GM23338 (cell line): ENCODE measurements around the gene SCAMP1. TPM values are rescaled to one million over a fixed set of nuclear protein-coding genes. Genes with fewer than 3 reads are reported as not detected.
"Not testable (repeated sequence)": the region's sequence is repeated elsewhere in the genome, so short reads cannot be mapped to it uniquely, and the experiment has no call there.

Experiments
- ATAC-seq: fragments of 200-7000 bp; cut with Tn5 transposase; 3 replicates; pipeline ENCODE4 v1.9.1; 2020
- DNase-seq: peaks from one replicate; pipeline ENCODE4 v3.0.0-alpha.2; 2015; ENCODE audit warnings: low spot score
- H2AFZ ChIP-seq: fragments of 200-600 bp; sonication (generic); 2 replicates; pipeline ENCODE4 v1.8.0; 2016; ENCODE audit warnings: antibody characterized with exemption, mild to moderate bottlenecking, moderate library complexity
- H3F3A ChIP-seq: fragments of 200-600 bp; sonication (generic); replicated peaks from 2 replicates; pipeline ENCODE4 v1.8.0; 2017; ENCODE audit warnings: antibody characterized with exemption, mixed run types, low read depth
- H3K27ac ChIP-seq: fragments of 200-600 bp; sonication (generic); 2 replicates; pipeline ENCODE4 v1.6.1; 2016; ENCODE audit warnings: low read depth
- H3K27me3 ChIP-seq: fragments of 200-600 bp; sonication (generic); 2 replicates; pipeline ENCODE4 v1.8.0; 2016; ENCODE audit warnings: mild to moderate bottlenecking, mixed run types, moderate library complexity; ENCODE audit not compliant: insufficient read depth
- H3K36me3 ChIP-seq: fragments of 200-600 bp; sonication (generic); 2 replicates; pipeline ENCODE4 v1.8.0; 2016; ENCODE audit warnings: mild to moderate bottlenecking; ENCODE audit not compliant: insufficient read depth
- H3K4me1 ChIP-seq: fragments of 200-600 bp; sonication (generic); 2 replicates; pipeline ENCODE4 v1.8.0; 2016; ENCODE audit warnings: mild to moderate bottlenecking, moderate library complexity; ENCODE audit not compliant: insufficient read depth
- H3K4me2 ChIP-seq: fragments of 200-600 bp; sonication (generic); 2 replicates; pipeline ENCODE4 v1.7.1; 2017; ENCODE audit warnings: mixed run types
- H3K4me3 ChIP-seq: fragments of 200-600 bp; sonication (generic); 2 replicates; pipeline ENCODE4 v1.6.1; 2016; ENCODE audit warnings: mixed run types
- H3K79me2 ChIP-seq: fragments of 200-600 bp; sonication (generic); replicated peaks from 2 replicates; pipeline ENCODE4 v1.8.0; 2017; ENCODE audit warnings: mild to moderate bottlenecking; ENCODE audit not compliant: insufficient read depth
- H3K9me2 ChIP-seq: fragments of 200-600 bp; sonication (generic); 2 replicates; pipeline ENCODE4 v1.8.0; 2017; ENCODE audit not compliant: insufficient read depth
- H4K20me1 ChIP-seq: fragments of 200-600 bp; sonication (generic); replicated peaks from 2 replicates; pipeline ENCODE4 v1.8.0; 2017; ENCODE audit warnings: mild to moderate bottlenecking; ENCODE audit not compliant: insufficient read depth
- H3K27ac Mint-ChIP-seq: 2 replicates; pipeline ENCODE4 v1.8.0; 2020; ENCODE audit warnings: inconsistent platforms, mild to moderate bottlenecking, moderate library complexity, mixed read lengths
- H3K27me3 Mint-ChIP-seq: 3 replicates; pipeline ENCODE4 v1.8.0; 2022; ENCODE audit warnings: low read depth, mild to moderate bottlenecking, moderate library complexity, mixed read lengths, inconsistent platforms; ENCODE audit not compliant: insufficient read depth, poor library complexity
- H3K36me3 Mint-ChIP-seq: 3 replicates; pipeline ENCODE4 v1.8.0; 2021; ENCODE audit warnings: low read depth, mild to moderate bottlenecking, inconsistent platforms, moderate library complexity, mixed read lengths
- H3K4me1 Mint-ChIP-seq: 3 replicates; pipeline ENCODE4 v1.8.0; 2020; ENCODE audit warnings: mild to moderate bottlenecking, inconsistent platforms, mixed read lengths
- H3K4me3 Mint-ChIP-seq: 3 replicates; pipeline ENCODE4 v1.8.0; 2021; ENCODE audit warnings: moderate library complexity, mild to moderate bottlenecking, inconsistent platforms, mixed read lengths
- H3K9me3 Mint-ChIP-seq: 3 replicates; pipeline ENCODE4 v1.8.0; 2020; ENCODE audit warnings: moderate library complexity, mild to moderate bottlenecking, inconsistent platforms, mixed read lengths
- EZH2 ChIP-seq: fragments of 200-600 bp; sonication (generic); IDR thresholded peaks from one replicate; pipeline ENCODE4 v1.8.0; 2017; ENCODE audit warnings: antibody characterized with exemption, mild to moderate bottlenecking, low read depth; ENCODE audit not compliant: unreplicated experiment
- EZH2phosphoT487 ChIP-seq: fragments of 200-600 bp; sonication (generic); IDR thresholded peaks from one replicate; pipeline ENCODE4 v1.8.1; 2018; ENCODE audit warnings: antibody characterized with exemption; ENCODE audit not compliant: unreplicated experiment
- JUNB ChIP-seq: IDR thresholded peaks from one replicate; pipeline ENCODE4 v1.6.1; 2016; ENCODE audit warnings: antibody characterized with exemption; ENCODE audit not compliant: unreplicated experiment
- POLR2AphosphoS5 ChIP-seq: IDR thresholded peaks from 2 replicates; pipeline ENCODE4 v1.6.1; 2016; ENCODE audit warnings: antibody characterized with exemption, low read depth
- STAT1 ChIP-seq: IDR thresholded peaks from one replicate; pipeline ENCODE4 v1.6.1; 2016; ENCODE audit warnings: antibody characterized with exemption; ENCODE audit not compliant: unreplicated experiment
- ZNF114 ChIP-seq: fragments of 250-450 bp; sonication (Bioruptor Pico); IDR thresholded peaks from 2 replicates; pipeline ENCODE4 v1.5.0; 2020; ENCODE audit warnings: mild to moderate bottlenecking, moderate library complexity
- ZNF331 ChIP-seq: fragments of 250-450 bp; sonication (Bioruptor Pico); IDR thresholded peaks from 2 replicates; pipeline ENCODE4 v1.5.0; 2020; ENCODE audit warnings: low read depth, mild to moderate bottlenecking, moderate library complexity
- polyA plus RNA-seq: library from polyadenylated mRNA; unstranded; fragments of >200 nt; fragmentation: Nextera tagmentation; extraction: Ambion mirVana; gene quantifications from 2 replicates; pipeline ENCODE4 v1.2.1, GENCODE V29; 2016
- total RNA-seq: library from RNA; depleted of rRNA; stranded (reverse); fragments of >200 nt; shearing (Covaris generic); gene quantifications from 2 replicates; pipeline ENCODE4 v1.2.3, GENCODE V29; 2014
- TF ChIP-seq, protein P1 (sequence below), 2 experiments: fragments of 200-600 bp in 1 of 2; sonication (generic) in 1 of 2; conservative IDR thresholded peaks; 2 replicates each; pipeline versions ENCODE4 v1.5.1 to v1.6.1; 2016 to 2017; ENCODE audit warnings: antibody characterized with exemption in 2 of 2, low read depth in 2 of 2, mild to moderate bottlenecking in 2 of 2, moderate library complexity in 1 of 2
- TF ChIP-seq, protein P2 (sequence below): IDR thresholded peaks from 2 replicates; pipeline ENCODE4 v1.6.1; 2016; ENCODE audit warnings: antibody characterized with exemption
- TF ChIP-seq, protein P3 (sequence below): IDR thresholded peaks from one replicate; pipeline ENCODE4 v1.6.1; 2018; ENCODE audit warnings: antibody characterized with exemption; ENCODE audit not compliant: unreplicated experiment

The SCAMP1 gene
- total and polyA plus RNA-seq, 2 experiments from 2014 or later, result 26.8 to 53.9 TPM

DNA sequence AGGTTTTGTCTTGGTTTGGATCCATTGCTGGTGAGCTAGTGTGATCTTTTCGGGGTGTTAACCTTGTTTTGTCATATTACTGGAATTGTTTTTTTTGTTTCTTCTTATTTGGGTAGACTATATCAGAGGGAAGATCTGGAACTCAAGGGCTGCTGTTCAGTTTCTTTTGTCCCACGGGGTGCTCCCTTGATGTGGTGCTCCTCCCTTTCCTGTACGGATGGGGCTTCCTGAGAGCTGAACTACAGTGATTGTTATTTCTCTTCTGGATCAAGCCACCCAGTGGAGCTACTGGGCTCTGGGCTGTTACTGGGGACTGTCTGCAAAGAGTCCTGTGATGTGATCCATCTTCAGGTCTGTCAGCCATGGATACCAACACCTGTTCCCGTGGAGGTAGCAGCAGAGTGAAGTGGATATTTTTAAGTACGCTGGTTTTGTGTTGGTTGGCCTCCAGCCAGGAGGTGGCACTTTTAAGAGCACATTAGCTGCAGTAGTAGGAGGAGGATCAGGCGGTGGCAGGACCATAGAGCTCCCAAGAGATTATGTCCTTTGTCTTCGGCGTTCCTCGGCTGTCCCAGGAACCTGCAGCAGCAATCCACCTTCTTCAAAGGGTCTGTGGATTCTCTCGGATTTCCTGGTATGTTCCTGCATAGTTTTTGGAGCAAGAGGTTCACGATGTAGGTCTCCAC lies 27.2 kb downstream of the SCAMP1 start:
- Histone ChIP-seq H3K36me3 (peaks cover 11% of the 10 kb centered on the region; the same call in 1 of the 2 replicates), H3K27ac (no peak overlapping the region), H3K4me2 (no peak overlapping the region), H4K20me1 (no peaks in the 10 kb centered on the region), H3K79me2 (peaks cover 51% of the 10 kb centered on the region), H3K4me1 (no peaks in the 10 kb centered on the region), H3K27me3 (no peaks in the 10 kb centered on the region), H3K4me3 (no peak overlapping the region), H3F3A (no peaks in the 10 kb centered on the region), H2AFZ (no peak overlapping the region), H3K9me2 (no peaks in the 10 kb centered on the region)
- Mint-ChIP-seq H3K4me3 (no peak overlapping the region), H3K27ac (no peak overlapping the region), H3K27me3 (peaks cover 7% of the 10 kb centered on the region), H3K4me1 (no peaks in the 10 kb centered on the region), H3K36me3 (peaks cover 73% of the 10 kb centered on the region), H3K9me3 (peaks cover 49% of the 10 kb centered on the region)
- DNase-seq (no peak), ATAC-seq (no peak)
- TF ChIP-seq, protein P1, sequence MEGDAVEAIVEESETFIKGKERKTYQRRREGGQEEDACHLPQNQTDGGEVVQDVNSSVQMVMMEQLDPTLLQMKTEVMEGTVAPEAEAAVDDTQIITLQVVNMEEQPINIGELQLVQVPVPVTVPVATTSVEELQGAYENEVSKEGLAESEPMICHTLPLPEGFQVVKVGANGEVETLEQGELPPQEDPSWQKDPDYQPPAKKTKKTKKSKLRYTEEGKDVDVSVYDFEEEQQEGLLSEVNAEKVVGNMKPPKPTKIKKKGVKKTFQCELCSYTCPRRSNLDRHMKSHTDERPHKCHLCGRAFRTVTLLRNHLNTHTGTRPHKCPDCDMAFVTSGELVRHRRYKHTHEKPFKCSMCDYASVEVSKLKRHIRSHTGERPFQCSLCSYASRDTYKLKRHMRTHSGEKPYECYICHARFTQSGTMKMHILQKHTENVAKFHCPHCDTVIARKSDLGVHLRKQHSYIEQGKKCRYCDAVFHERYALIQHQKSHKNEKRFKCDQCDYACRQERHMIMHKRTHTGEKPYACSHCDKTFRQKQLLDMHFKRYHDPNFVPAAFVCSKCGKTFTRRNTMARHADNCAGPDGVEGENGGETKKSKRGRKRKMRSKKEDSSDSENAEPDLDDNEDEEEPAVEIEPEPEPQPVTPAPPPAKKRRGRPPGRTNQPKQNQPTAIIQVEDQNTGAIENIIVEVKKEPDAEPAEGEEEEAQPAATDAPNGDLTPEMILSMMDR (conservative IDR thresholded peaks at IDR 0.05; ENCODE audit: low read depth in 2 of 2), result no peak
- TF ChIP-seq JUNB (no peak), ZNF331 (CRISPR knock-in tag) (no peak)

DNA sequence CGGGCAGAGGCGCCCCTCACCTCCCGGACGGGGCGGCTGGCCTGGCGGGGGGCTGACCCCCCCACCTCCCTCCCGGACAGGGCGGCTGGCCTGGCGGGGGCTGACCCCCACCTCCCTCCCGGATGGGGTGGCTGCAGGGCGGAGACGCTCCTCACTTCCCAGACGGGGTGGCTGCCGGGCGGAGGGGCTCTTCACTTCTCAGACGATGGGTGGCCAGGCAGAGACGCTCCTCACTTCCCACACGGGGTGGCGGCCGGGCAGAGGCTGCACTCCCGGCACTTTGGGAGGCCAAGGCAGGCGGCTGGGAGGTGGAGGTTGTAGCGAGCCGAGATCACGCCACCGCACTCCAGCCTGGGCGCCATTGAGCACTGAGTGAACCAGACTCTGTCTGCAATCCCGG lies 30.9 kb downstream of the SCAMP1 start:
- not testable (repeated sequence) for H3K27me3 ChIP-seq, H3F3A ChIP-seq, H3K4me3 ChIP-seq, H3K4me2 ChIP-seq, H3K9me2 ChIP-seq, H2AFZ ChIP-seq, H3K27me3 Mint-ChIP-seq, H3K4me3 Mint-ChIP-seq, DNase-seq, H3K4me1 ChIP-seq, H4K20me1 ChIP-seq, H3K27ac Mint-ChIP-seq, ATAC-seq, H3K4me1 Mint-ChIP-seq, H3K27ac ChIP-seq
- H3K36me3 ChIP-seq, result peaks cover 11% of the 10 kb centered on the region; the same call in 1 of the 2 replicates
- Mint-ChIP-seq H3K36me3 (peaks cover 47% of the 10 kb centered on the region), H3K9me3 (peaks cover 28% of the 10 kb centered on the region)
- H3K79me2 ChIP-seq, result peaks cover 22% of the 10 kb centered on the region; the same call in 1 of the 2 replicates

DNA sequence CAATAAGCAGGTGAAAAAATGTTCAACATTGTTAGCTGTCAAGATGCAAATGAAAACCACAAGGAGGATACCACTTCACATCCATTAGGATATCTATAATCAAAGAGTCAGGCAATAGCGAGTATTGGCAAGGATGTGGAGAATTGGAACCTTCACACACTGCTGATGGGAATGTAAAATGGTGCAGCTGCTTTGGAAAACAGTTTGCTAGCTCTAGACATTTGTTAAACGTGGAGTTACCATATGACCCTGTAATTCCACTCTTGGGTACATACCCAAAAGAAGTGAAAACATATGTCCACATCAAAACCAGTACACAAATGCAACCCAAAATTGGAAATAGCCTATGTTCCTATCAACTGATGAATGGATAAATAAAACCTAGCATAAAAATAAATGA lies 37.4 kb downstream of the SCAMP1 start:
- H3K36me3 ChIP-seq, result no peaks in the 10 kb centered on the region
- DNase-seq, result no peak
- H3K4me1 ChIP-seq, result no peaks in the 10 kb centered on the region
- no peaks in the 10 kb centered on the region for H3K9me2 ChIP-seq
- Mint-ChIP-seq H3K27ac (no peak overlapping the region), H3K4me1 (no peaks in the 10 kb centered on the region), H3K9me3 (no peaks in the 10 kb centered on the region), H3K27me3 (no peaks in the 10 kb centered on the region), H3K4me3 (no peak overlapping the region), H3K36me3 (peaks cover under 1% of the 10 kb centered on the region; the same call in 1 of the 3 replicates)
- no peak overlapping the region for H3K27ac ChIP-seq
- no peaks in the 10 kb centered on the region; the same call in 1 of the 2 replicates for H4K20me1 ChIP-seq
- no peak overlapping the region for H3K4me2 ChIP-seq
- H3K27me3 ChIP-seq, result no peaks in the 10 kb centered on the region
- no peaks in the 10 kb centered on the region for H3F3A ChIP-seq
- H2AFZ ChIP-seq, result no peak overlapping the region
- peaks cover 26% of the 10 kb centered on the region for H3K79me2 ChIP-seq
- no peak overlapping the region for H3K4me3 ChIP-seq
- ATAC-seq, result no peak
- no peak for TF ChIP-seq EZH2phosphoT487
- TF ChIP-seq, protein P2, sequence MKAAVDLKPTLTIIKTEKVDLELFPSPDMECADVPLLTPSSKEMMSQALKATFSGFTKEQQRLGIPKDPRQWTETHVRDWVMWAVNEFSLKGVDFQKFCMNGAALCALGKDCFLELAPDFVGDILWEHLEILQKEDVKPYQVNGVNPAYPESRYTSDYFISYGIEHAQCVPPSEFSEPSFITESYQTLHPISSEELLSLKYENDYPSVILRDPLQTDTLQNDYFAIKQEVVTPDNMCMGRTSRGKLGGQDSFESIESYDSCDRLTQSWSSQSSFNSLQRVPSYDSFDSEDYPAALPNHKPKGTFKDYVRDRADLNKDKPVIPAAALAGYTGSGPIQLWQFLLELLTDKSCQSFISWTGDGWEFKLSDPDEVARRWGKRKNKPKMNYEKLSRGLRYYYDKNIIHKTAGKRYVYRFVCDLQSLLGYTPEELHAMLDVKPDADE, result no peak
- no peak for TF ChIP-seq ZNF331 (CRISPR knock-in tag)
- TF ChIP-seq POLR2AphosphoS5, result no peak
- TF ChIP-seq, protein P1 (conservative IDR thresholded peaks at IDR 0.05; ENCODE audit: low read depth in 2 of 2), result no peak
- TF ChIP-seq JUNB, result no peak
- TF ChIP-seq, protein P3, sequence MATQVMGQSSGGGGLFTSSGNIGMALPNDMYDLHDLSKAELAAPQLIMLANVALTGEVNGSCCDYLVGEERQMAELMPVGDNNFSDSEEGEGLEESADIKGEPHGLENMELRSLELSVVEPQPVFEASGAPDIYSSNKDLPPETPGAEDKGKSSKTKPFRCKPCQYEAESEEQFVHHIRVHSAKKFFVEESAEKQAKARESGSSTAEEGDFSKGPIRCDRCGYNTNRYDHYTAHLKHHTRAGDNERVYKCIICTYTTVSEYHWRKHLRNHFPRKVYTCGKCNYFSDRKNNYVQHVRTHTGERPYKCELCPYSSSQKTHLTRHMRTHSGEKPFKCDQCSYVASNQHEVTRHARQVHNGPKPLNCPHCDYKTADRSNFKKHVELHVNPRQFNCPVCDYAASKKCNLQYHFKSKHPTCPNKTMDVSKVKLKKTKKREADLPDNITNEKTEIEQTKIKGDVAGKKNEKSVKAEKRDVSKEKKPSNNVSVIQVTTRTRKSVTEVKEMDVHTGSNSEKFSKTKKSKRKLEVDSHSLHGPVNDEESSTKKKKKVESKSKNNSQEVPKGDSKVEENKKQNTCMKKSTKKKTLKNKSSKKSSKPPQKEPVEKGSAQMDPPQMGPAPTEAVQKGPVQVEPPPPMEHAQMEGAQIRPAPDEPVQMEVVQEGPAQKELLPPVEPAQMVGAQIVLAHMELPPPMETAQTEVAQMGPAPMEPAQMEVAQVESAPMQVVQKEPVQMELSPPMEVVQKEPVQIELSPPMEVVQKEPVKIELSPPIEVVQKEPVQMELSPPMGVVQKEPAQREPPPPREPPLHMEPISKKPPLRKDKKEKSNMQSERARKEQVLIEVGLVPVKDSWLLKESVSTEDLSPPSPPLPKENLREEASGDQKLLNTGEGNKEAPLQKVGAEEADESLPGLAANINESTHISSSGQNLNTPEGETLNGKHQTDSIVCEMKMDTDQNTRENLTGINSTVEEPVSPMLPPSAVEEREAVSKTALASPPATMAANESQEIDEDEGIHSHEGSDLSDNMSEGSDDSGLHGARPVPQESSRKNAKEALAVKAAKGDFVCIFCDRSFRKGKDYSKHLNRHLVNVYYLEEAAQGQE, result no peak
- TF ChIP-seq EZH2, result no peak
- TF ChIP-seq ZNF114 (CRISPR knock-in tag), result no peak
- TF ChIP-seq STAT1, result no peak
